HepG2 (cell line): ENCODE measurements around the gene AP2A2. TPM values are rescaled to one million over a fixed set of nuclear protein-coding genes. Genes with fewer than 3 reads are reported as not detected.

ENCODE experiments used
- ATAC-seq: fragments of 200-7000 bp; cut with Tn5 transposase; 3 replicates; pipeline ENCODE4 v1.9.1; 2020; ENCODE audit warnings: mild to moderate bottlenecking, moderate library complexity
- BruUV-seq: library from RNA; stranded (reverse); fragments of 400-500 nt; replicated peaks from 2 replicates; lab custom pipeline; 2021; lab: Mats Ljungman, UMichigan
- CTCF ChIA-PET: fragments of 300-600 bp; formaldehyde crosslinking; extraction: SDS; loops from one replicate; lab custom pipeline; 2021; ENCODE audit warnings: low total read pairs, inconsistent platforms, low intra/inter-chr PET ratio; lab: Yijun Ruan, JAX
- POLR2A ChIA-PET: fragments of 350-600 bp; sonication (Branson Sonifier 250); formaldehyde crosslinking; loops from one replicate; lab custom pipeline; 2020; ENCODE audit warnings: antibody characterized with exemption, inconsistent platforms; lab: Yijun Ruan, JAX
- DNase-seq: peaks from one replicate; pipeline ENCODE4 v3.0.0-alpha.2; 2015; ENCODE audit warnings: low spot score
- FAIRE-seq: peaks from 3 replicates; lab custom pipeline; 2011; peaks lifted over from hg19 to GRCh38; lab: Jason Lieb, UNC
- H2AFZ ChIP-seq: one replicate; pipeline ENCODE4 v1.6.1; 2011; ENCODE audit warnings: low read length, inconsistent platforms
- H3K27ac ChIP-seq: fragments of 300-600 bp; 3 replicates; pipeline ENCODE4 v1.8.0; 2011; ENCODE audit warnings: mixed run types, mild to moderate bottlenecking, mixed read lengths, low read length, inconsistent platforms; ENCODE audit not compliant: insufficient read depth; ENCODE audit errors: extremely low read length
- H3K27me3 ChIP-seq, 2 experiments: fragments of 200-600 bp in 1 of 2; 2 replicates in 1 of 2; 3 replicates in 1 of 2; pipeline versions ENCODE4 v1.6.0 to v1.8.0; 2011; ENCODE audit warnings: low read length in 2 of 2, mild to moderate bottlenecking in 2 of 2, moderate library complexity in 2 of 2, inconsistent platforms in 1 of 2; ENCODE audit not compliant: insufficient read depth in 2 of 2, control insufficient read depth in 1 of 2
- H3K36me3 ChIP-seq, 2 experiments: fragments of 200-600 bp in 1 of 2; replicated peaks in 1 of 2; 2 replicates in 1 of 2; 3 replicates in 1 of 2; pipeline versions ENCODE4 v1.5.1 to v1.8.0; 2011; ENCODE audit warnings: low read length in 2 of 2, inconsistent platforms in 1 of 2; ENCODE audit not compliant: insufficient read depth in 2 of 2, control insufficient read depth in 1 of 2
- H3K4me1 ChIP-seq: 2 replicates; pipeline ENCODE4 v1.5.1; 2012; ENCODE audit warnings: low read length, inconsistent platforms; ENCODE audit not compliant: insufficient read depth
- H3K4me2 ChIP-seq: 2 replicates; pipeline ENCODE4 v1.6.0; 2011; ENCODE audit warnings: low read depth, low read length, inconsistent platforms
- H3K4me3 ChIP-seq, 3 experiments: fragments of 200-600 bp in 1 of 3; sonication (generic), shearing (Covaris generic) in 1 of 3; replicated peaks in 1 of 3; 2 replicates each; pipeline ENCODE4 v1.5.1; 2011 to 2016; ENCODE audit warnings: low read length in 3 of 3, inconsistent platforms in 2 of 3, low read depth in 2 of 3, mild to moderate bottlenecking in 2 of 3, control low read depth in 1 of 3, mixed read lengths in 1 of 3; ENCODE audit not compliant: insufficient read depth in 1 of 3
- H3K79me2 ChIP-seq: one replicate; pipeline ENCODE4 v1.6.1; 2011; ENCODE audit warnings: low read length, inconsistent platforms; ENCODE audit not compliant: insufficient read depth
- H3K9ac ChIP-seq: 2 replicates; pipeline ENCODE4 v1.6.0; 2011; ENCODE audit warnings: mild to moderate bottlenecking, low read depth, low read length, inconsistent platforms; ENCODE audit not compliant: insufficient read depth
- H3K9me3 ChIP-seq: 2 replicates; pipeline ENCODE4 v1.5.1; 2012; ENCODE audit warnings: mild to moderate bottlenecking, low read length
- H4K20me1 ChIP-seq: 2 replicates; pipeline ENCODE4 v1.6.0; 2011; ENCODE audit warnings: inconsistent platforms, mild to moderate bottlenecking, low read length, moderate library complexity; ENCODE audit not compliant: insufficient read depth
- XBP1 ChIP-seq: sonication (generic); formaldehyde crosslinking; IDR thresholded peaks from 2 replicates; pipeline ENCODE4 v1.5.0; 2020; ENCODE audit warnings: missing genetic modification reagents
- ZFP36L2 ChIP-seq: sonication (generic); formaldehyde crosslinking; IDR thresholded peaks from 2 replicates; pipeline ENCODE4 v1.4.0; 2020; ENCODE audit warnings: missing genetic modification reagents
- ZNF138 ChIP-seq: sonication (generic); formaldehyde crosslinking; IDR thresholded peaks from 2 replicates; pipeline ENCODE4 v1.5.0; 2020; ENCODE audit warnings: mild to moderate bottlenecking, low read depth, missing genetic modification reagents
- ZNF335 ChIP-seq: sonication (generic); formaldehyde crosslinking; IDR thresholded peaks from 2 replicates; pipeline ENCODE4 v1.4.0; 2020; ENCODE audit warnings: missing genetic modification reagents
- ZNF337 ChIP-seq: sonication (generic); formaldehyde crosslinking; IDR thresholded peaks from 2 replicates; pipeline ENCODE4 v1.5.1; 2020; ENCODE audit warnings: missing genetic modification reagents, low read depth, mild to moderate bottlenecking, borderline replicate concordance
- ZNF770 ChIP-seq: sonication (generic); formaldehyde crosslinking; IDR thresholded peaks from 2 replicates; pipeline ENCODE4 v1.5.0; 2020; ENCODE audit warnings: mild to moderate bottlenecking, missing genetic modification reagents
- WGBS: methylation state at CpG from one replicate; pipeline ENCODE4 v1.1.6; 2017; ENCODE audit warnings: low lambda C conversion rate; 5-methylcytosine and 5-hydroxymethylcytosine counted together
- in situ Hi-C: cut with HindIII; loops from 2 replicates; pipeline ENCODE4 v1.10.0; 2017; ENCODE audit warnings: low pct_unique_long_range_greater_than_20kb; ENCODE audit not compliant: extremely low pct_ligation_motif_present
- intact Hi-C: fragments of 100-400 bp; cut with micrococcal nuclease; formaldehyde crosslinking; loops from one replicate; pipeline ENCODE4 v1.10.0; 2022; ENCODE audit not compliant: unreplicated experiment
- polyA plus RNA-seq, 8 experiments: library from polyadenylated mRNA; depleted of rRNA in 3 of 8; stranded (reverse) in 7 of 8; unstranded in 1 of 8; fragments of >200 nt; fragmentation: Illumina TruSeq in 4 of 8; extraction: Trizol in 4 of 8; gene quantifications; 2 replicates each; pipeline versions ENCODE4 v1.2.1 to v1.2.3, GENCODE V29; 2011 to 2016; ENCODE audit warnings: low read depth in 4 of 8, missing spikeins in 1 of 8, mixed read lengths in 1 of 8; ENCODE audit not compliant: insufficient read depth in 1 of 8
- total RNA-seq, 5 experiments: library from RNA; depleted of rRNA; stranded (reverse); fragments of >200 nt; fragmentation: Illumina TruSeq; extraction: Trizol; gene quantifications; 2 replicates each; pipeline ENCODE4 v1.2.3, GENCODE V29; 2016; ENCODE audit warnings: low read depth in 1 of 5

Gene AP2A2
- total and polyA plus RNA-seq, 2 of the 13 experiments (the other 11 are each of a cell fraction or from before 2014, with no cell fraction given), result 25.7 to 75.7 TPM

GRCh38 chr11:912266-912665 lies 13.4 kb upstream of the AP2A2 start (continued):
- no peak for TF ChIP-seq ZFP36L2 (CRISPR knock-in tag)
- no peak for TF ChIP-seq ZNF335 (CRISPR knock-in tag)
- TF ChIP-seq ZNF138 (CRISPR knock-in tag), result no peak
- TF ChIP-seq XBP1 (CRISPR knock-in tag), result no peak

DNA sequence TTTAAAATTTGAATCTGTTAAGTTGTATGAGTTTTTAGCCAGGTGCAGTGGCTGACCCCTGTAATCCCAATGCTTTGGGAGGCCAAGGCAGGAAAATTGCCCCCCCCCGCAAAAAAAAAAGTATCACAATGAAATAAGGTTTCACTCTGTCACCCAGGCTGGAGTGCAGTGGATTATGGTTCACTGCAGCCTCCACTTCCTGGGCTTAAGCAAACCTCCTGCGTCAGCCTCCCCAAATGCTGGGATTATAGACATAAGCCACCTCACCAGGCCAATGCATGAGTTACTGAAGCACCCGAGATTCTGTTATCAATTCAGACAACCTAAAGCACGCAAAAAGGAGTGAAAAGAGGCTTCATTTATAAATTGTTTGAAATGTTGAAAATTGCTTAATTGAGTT lies 12.6 kb upstream of the AP2A2 start:
- Histone ChIP-seq H3K36me3 (peaks cover 0 to 3% of the 10 kb centered on the region in 2 experiments; a peak in 1 of 5 replicates), H3K4me2 (no peak overlapping the region), H3K27ac (no peak overlapping the region), H3K79me2 (peaks cover 27% of the 10 kb centered on the region), H4K20me1 (no peaks in the 10 kb centered on the region), H2AFZ (no peak overlapping the region), H3K4me3 (no peak overlapping the region), H3K9me3 (no peaks in the 10 kb centered on the region), H3K9ac (no peak overlapping the region), H3K27me3 (no peaks in the 10 kb centered on the region; a peak in 1 of 5 replicates), H3K4me1 (peaks cover 56% of the 10 kb centered on the region)
- FAIRE-seq, result no peak
- no peak for ATAC-seq
- WGBS, result 92% methylated on average over 4 of the region's 4 CpGs
- ChIA-PET CTCF (no interaction called here), POLR2A (interaction anchor here (1.1 kb wide), 1 partner anchor 94 kb away, joined by 3 read pairs; the partner anchor contains the start of gene PNPLA2)
- BruUV-seq, result no TSS peak
- intact Hi-C loops (no loop called here), in situ Hi-C loops (no loop called here)
- no peak for TF ChIP-seq ZNF337 (CRISPR knock-in tag)
- TF ChIP-seq ZNF770 (CRISPR knock-in tag), result peak; percentile 67
- DNase-seq, result no peak
